Adrenal gland (tissue), 19 donors: ENCODE results near the gene IFNA14. TPM values are rescaled to one million over a fixed set of nuclear protein-coding genes. Genes with fewer than 3 reads are reported as not detected.

Source experiments
- DNase-seq, 7 donors: peaks; one replicate each; pipeline ENCODE4 v3.0.0-alpha.2; 2019 to 2020
- H3K27ac ChIP-seq, 5 donors: fragments of 200-600 bp; sonication (generic) in 4 of 5; 1 replicate in 3 of 5; 2 replicates in 2 of 5; pipeline versions ENCODE4 v1.5.1 to v1.8.0; 2016 to 2020; ENCODE audit warnings: mild to moderate bottlenecking in 1 of 5
- H3K27me3 ChIP-seq: fragments of 200-600 bp; 2 replicates; pipeline ENCODE4 v1.8.0; 2021
- H3K36me3 ChIP-seq, 2 donors: fragments of 200-600 bp; replicated peaks in 1 of 2; 1 replicate in 1 of 2; 2 replicates in 1 of 2; pipeline versions ENCODE4 v1.5.1 to v1.8.0; 2018 to 2022
- H3K4me1 ChIP-seq, 2 donors: fragments of 200-600 bp; replicated peaks in 1 of 2; 1 replicate in 1 of 2; 2 replicates in 1 of 2; pipeline versions ENCODE4 v1.5.1 to v1.8.0; 2018 to 2021
- H3K4me3 ChIP-seq, 4 donors: fragments of 200-600 bp; sonication (generic) in 3 of 4; one replicate each; pipeline ENCODE4 v1.5.1; 2016 to 2018
- H3K9me3 ChIP-seq, 3 donors: fragments of 200-600 bp; sonication (generic) in 1 of 3; replicated peaks in 1 of 3; 1 replicate in 2 of 3; 2 replicates in 1 of 3; pipeline versions ENCODE4 v1.5.1 to v1.8.0; 2016 to 2021
- CTCF ChIP-seq, 6 experiments: fragments of 450-650 bp in 4 of 6; fragments of 200-600 bp in 2 of 6; sonication (generic) in 1 of 6; IDR thresholded peaks; 1 replicate in 5 of 6; 2 replicates in 1 of 6; pipeline versions ENCODE4 v1.5.1 to v1.8.0; 2016 to 2021; ENCODE audit warnings: antibody characterized with exemption in 6 of 6, mild to moderate bottlenecking in 2 of 6, moderate library complexity in 1 of 6
- POLR2A ChIP-seq, 2 donors: fragments of 450-650 bp; IDR thresholded peaks; one replicate each; pipeline ENCODE4 v1.6.1; 2017; ENCODE audit warnings: antibody characterized with exemption in 2 of 2, mild to moderate bottlenecking in 2 of 2, moderate library complexity in 1 of 2
- WGBS, 4 donors: extraction: QIAGEN DNeasy Blood & Tissue Kit in 2 of 4; methylation state at CpG; one replicate each; pipeline versions ENCODE4 v1.1.5 to v1.1.7; 2013 to 2017; 5-methylcytosine and 5-hydroxymethylcytosine counted together
- intact Hi-C, 2 donors: fragments of 100-400 bp; cut with DNase I; formaldehyde crosslinking; loops; one replicate each; pipeline versions ENCODE4 v1.14.1 to v1.15.0; 2022 to 2023
- long read RNA-seq, 10 donors: library from polyadenylated mRNA in 3 of 10; unstranded in 2 of 10; stranded (forward) in 1 of 10; transcript quantifications; one replicate each; pipeline ENCODE4 v2.0.0 and lab custom pipeline, GENCODE V29; 2021 to 2026
- polyA plus RNA-seq, 3 donors: library from polyadenylated mRNA; stranded (reverse); fragments of 200-250 nt in 2 of 3; fragments of 350-450 nt in 1 of 3; fragmentation: Illumina TruSeq in 1 of 3; extraction: RNeasy Lipid Tissue Mini Kit (QIAGEN cat#74804) in 1 of 3; gene quantifications; one replicate each; pipeline ENCODE4 v1.2.3, GENCODE V29; 2013 to 2014
- total RNA-seq, 9 donors: library from RNA; depleted of rRNA in 4 of 9; stranded (reverse); fragments of >200 nt in 4 of 9; fragments of 120-200 nt in 1 of 9; fragmentation: NEBNext Ultra II Directional in 1 of 9; extraction: Animal tissue kit (Norgen Biotek cat#: 25700) in 1 of 9; gene quantifications; one replicate each; pipeline versions ENCODE4 v1.1.0 to v1.2.4, GENCODE V29; 2013 to 2023
- donor health status: healthy with polysubstance abuse.
- donor health status: Bipolar disorder and iron deficiency.
- donor health status: DM: yes; HTN: yes; CAD: no.
- donor health status: DM: no; HTN: no; CAD: no.
- donor health status: DM: no; HTN: no; CAD: no.
- donor health status: DM: yes; HTN: yes; CAD: no.

The IFNA14 gene
- total RNA-seq (not detected), polyA plus RNA-seq (not detected)
- long read RNA-seq, donor 1 = 0 reads
- long read RNA-seq, donor 2 = 0 reads
- long read RNA-seq, donor 3 = 0 reads
- long read RNA-seq, donor 4 = 0 reads
- long read RNA-seq, donor 5 = 0 reads
- long read RNA-seq, donor 6 = 0 reads
- long read RNA-seq, donor 7 = 0 reads
- long read RNA-seq, donor 8 = 0 reads
- long read RNA-seq, donor 9 = 0 reads
- long read RNA-seq, donor 10 = 0 reads

- H3K9me3 ChIP-seq = no peaks in the 10 kb centered on the region
- no peaks in the 10 kb centered on the region for H3K36me3 ChIP-seq
- no peaks in the 10 kb centered on the region for H3K4me1 ChIP-seq
- H3K27me3 ChIP-seq = peaks cover 7% of the 10 kb centered on the region
- no peak for TF ChIP-seq POLR2A (IDR thresholded peaks at IDR 0.05)
- no peak for TF ChIP-seq CTCF (IDR thresholded peaks at IDR 0.05)
- no peak within 1 kb of the TSS for H3K4me3 ChIP-seq
- intact Hi-C loops = no loop called here
- no peak for DNase-seq
- WGBS, 4 donors = 60 to 69% (median 64%) methylated on average over 2 of the region's 2 CpGs
- no peak within 1 kb of the TSS for H3K27ac ChIP-seq
Observed at GRCh38 chr9:21239911-21240310, at the start of gene IFNA14. IFNA14 (minus strand) TSS chr9:21240005; CDS start chr9:21239935, 70 bp downstream.

GRCh38 chr9:21287280-21287679 lies 47.5 kb upstream of the IFNA14 start:
- no peaks in the 10 kb centered on the region for H3K4me1 ChIP-seq
- TF ChIP-seq POLR2A (IDR thresholded peaks at IDR 0.05) (no peak), CTCF (IDR thresholded peaks at IDR 0.05) (no peak)
- no peak overlapping the region for H3K4me3 ChIP-seq
- intact Hi-C loops = no loop called here
- H3K36me3 ChIP-seq = no peaks in the 10 kb centered on the region
- DNase-seq = no peak
- no peaks in the 10 kb centered on the region for H3K27me3 ChIP-seq
- no peaks in the 10 kb centered on the region for H3K9me3 ChIP-seq
- no peak overlapping the region for H3K27ac ChIP-seq
- WGBS, 4 donors = 65 to 76% (median 69%) methylated on average over 3 of the region's 3 CpGs

DNA sequence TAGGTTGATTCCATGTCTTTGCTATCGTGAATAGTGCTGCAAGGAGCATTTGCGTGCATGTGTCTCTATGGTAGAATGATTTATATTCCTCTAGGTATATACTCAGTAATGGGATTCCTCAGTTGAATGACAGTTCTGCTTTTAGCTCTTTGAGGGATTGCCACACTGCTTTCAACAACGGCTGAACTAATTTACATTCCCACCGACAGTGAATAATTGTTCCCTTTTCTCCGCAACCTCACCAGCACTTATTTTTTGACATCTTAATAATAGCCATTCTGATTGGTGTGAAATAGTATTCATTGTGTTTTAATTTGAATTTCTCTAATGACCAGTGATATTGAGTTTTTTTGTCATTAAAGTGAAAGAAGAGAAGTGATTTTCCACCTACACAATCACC lies 46.9 kb upstream of the IFNA14 start:
- H3K27ac ChIP-seq = no peak overlapping the region
- H3K9me3 ChIP-seq = no peaks in the 10 kb centered on the region
- H3K27me3 ChIP-seq = no peaks in the 10 kb centered on the region
- no peaks in the 10 kb centered on the region for H3K4me1 ChIP-seq
- intact Hi-C loops = no loop called here
- no peak overlapping the region for H3K4me3 ChIP-seq
- 61 to 75% (median 62%) methylated on average over 5 of the region's 5 CpGs for WGBS, 4 donors
- no peak for DNase-seq
- H3K36me3 ChIP-seq = no peaks in the 10 kb centered on the region
- TF ChIP-seq POLR2A (IDR thresholded peaks at IDR 0.05) (no peak), CTCF (IDR thresholded peaks at IDR 0.05) (no peak)

GRCh38 chr9:21286099-21286498 lies 46.3 kb upstream of the IFNA14 start:
- intact Hi-C loops = no loop called here

More at GRCh38 chr9:21286099-21286498, 46.3 kb upstream of the IFNA14 start:
- H3K4me3 ChIP-seq = no peak overlapping the region
- no peaks in the 10 kb centered on the region for H3K27me3 ChIP-seq
- WGBS, 4 donors = 74 to 86% (median 85%) methylated on average over 5 of the region's 5 CpGs
- H3K9me3 ChIP-seq = no peaks in the 10 kb centered on the region
- H3K4me1 ChIP-seq = no peaks in the 10 kb centered on the region
- TF ChIP-seq CTCF (IDR thresholded peaks at IDR 0.05) (no peak), POLR2A (IDR thresholded peaks at IDR 0.05) (no peak)
- H3K36me3 ChIP-seq = no peaks in the 10 kb centered on the region
- H3K27ac ChIP-seq = no peak overlapping the region
- DNase-seq = no peak
